ENCODE results near the gene HCRT. TPM values are rescaled to one million over a fixed set of nuclear protein-coding genes. Genes with fewer than 3 reads are reported as not detected.

Gene HCRT
- total and polyA plus RNA-seq, 2 donors (not counting 1 experiment from before 2014, with no cell fraction given): not detected

DNA sequence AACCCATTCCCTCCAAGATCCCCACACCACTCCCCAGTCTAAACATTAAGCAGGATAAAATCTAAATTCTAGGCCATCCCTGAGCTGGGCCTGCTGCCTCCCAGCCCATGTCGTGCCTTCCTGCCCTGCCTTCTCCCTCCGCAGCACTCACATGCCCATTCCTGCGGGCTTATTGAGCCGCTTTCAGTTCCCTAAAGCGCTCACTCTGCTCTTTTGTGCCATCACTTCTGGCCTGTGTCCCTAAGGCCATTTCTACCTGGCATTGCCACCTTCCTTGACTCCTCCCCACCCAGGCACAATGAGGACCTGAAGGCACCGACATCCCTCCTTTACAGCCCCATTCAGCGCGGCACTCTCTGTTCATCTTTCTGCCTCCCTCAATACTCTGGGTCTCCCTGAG, 17.4 kb downstream of the HCRT start:
- Histone ChIP-seq H3K9ac (ENCODE audit: low read length) (no peak overlapping the region), H3K9me3 (ENCODE audit: control extremely low read depth in 1 of 3, control insufficient read depth in 2 of 3, insufficient read depth in 1 of 3, low read length in 2 of 3) (no peaks in the 10 kb centered on the region), H3K27ac (ENCODE audit: low read length in 2 of 2) (no peak overlapping the region), H3K79me2 (ENCODE audit: control insufficient read depth, insufficient read depth, low read length) (no peaks in the 10 kb centered on the region), H3K4me1 (ENCODE audit: control insufficient read depth in 2 of 2, insufficient read depth in 2 of 2, low read length in 2 of 2) (no peaks in the 10 kb centered on the region), H2AFZ (ENCODE audit: insufficient read depth, low read depth, low read length, poor library complexity, severe bottlenecking) (no peak overlapping the region), H3K4me3 (ENCODE audit: control extremely low read depth in 1 of 5, extremely low read depth in 1 of 5, insufficient read depth in 1 of 5, low read depth in 2 of 5, low read length in 4 of 5) (no peak overlapping the region), H3K27me3 (replicated peaks in 1 of 4; ENCODE audit: control extremely low read depth in 1 of 4, control insufficient read depth in 3 of 4, insufficient read depth in 4 of 4, low read length in 3 of 4) (no peaks in the 10 kb centered on the region), H3K4me2 (replicated peaks; ENCODE audit: low read depth, low read length, poor library complexity, severe bottlenecking) (no peak overlapping the region), H4K20me1 (ENCODE audit: control insufficient read depth, insufficient read depth, low read length, poor library complexity, severe bottlenecking) (no peaks in the 10 kb centered on the region), H3K36me3 (replicated peaks in 1 of 2; ENCODE audit: control extremely low read depth in 1 of 2, control insufficient read depth in 1 of 2, extremely low read depth in 1 of 2, insufficient read depth in 2 of 2, low read length in 1 of 2) (no peaks in the 10 kb centered on the region)
- TF ChIP-seq CTCF (IDR thresholded peaks at IDR 0.05) (no peak), EZH2 (IDR thresholded peaks at IDR 0.05; ENCODE audit: borderline replicate concordance, insufficient read depth, low read depth, low read length, poor library complexity, severe bottlenecking) (no peak)
- Mint-ChIP-seq H3K27me3 (no peaks in the 10 kb centered on the region), H3K4me1 (no peaks in the 10 kb centered on the region), H3K4me3 (no peak overlapping the region), H3K27ac (no peak overlapping the region), H3K9me3 (ENCODE audit: insufficient read depth) (no peaks in the 10 kb centered on the region)
- WGBS (ENCODE audit: insufficient coverage): 89% methylated on average over 8 of the region's 8 CpGs
- no peak for ATAC-seq (ENCODE audit: low read depth)
- POLR2A ChIA-PET: no interaction called here
- CTCF ChIA-PET: interaction anchor here (1.2 kb wide), 1 partner anchor 13 kb away, joined by 3 read pairs; the partner anchor contains the start of gene KCNH4
- intact Hi-C loops (cut with micrococcal nuclease): no loop called here
- DNase-seq: no peak

GRCh38 chr17:42166196-42166763, 19.0 kb downstream of the HCRT start:
- Mint-ChIP-seq H3K27me3 (no peaks in the 10 kb centered on the region), H3K9me3 (ENCODE audit: insufficient read depth) (no peaks in the 10 kb centered on the region), H3K4me3 (no peak overlapping the region), H3K27ac (no peak overlapping the region), H3K4me1 (peaks cover 4% of the 10 kb centered on the region)
- Histone ChIP-seq H3K36me3 (replicated peaks in 1 of 2; ENCODE audit: control extremely low read depth in 1 of 2, control insufficient read depth in 1 of 2, extremely low read depth in 1 of 2, insufficient read depth in 2 of 2, low read length in 1 of 2) (no peaks in the 10 kb centered on the region), H2AFZ (ENCODE audit: insufficient read depth, low read depth, low read length, poor library complexity, severe bottlenecking) (no peak overlapping the region), H3K4me3 (ENCODE audit: control extremely low read depth in 1 of 5, extremely low read depth in 1 of 5, insufficient read depth in 1 of 5, low read depth in 2 of 5, low read length in 4 of 5) (no peak overlapping the region), H4K20me1 (ENCODE audit: control insufficient read depth, insufficient read depth, low read length, poor library complexity, severe bottlenecking) (no peaks in the 10 kb centered on the region), H3K27me3 (replicated peaks in 1 of 4; ENCODE audit: control extremely low read depth in 1 of 4, control insufficient read depth in 3 of 4, insufficient read depth in 4 of 4, low read length in 3 of 4) (no peaks in the 10 kb centered on the region), H3K9ac (ENCODE audit: low read length) (no peak overlapping the region), H3K9me3 (ENCODE audit: control extremely low read depth in 1 of 3, control insufficient read depth in 2 of 3, insufficient read depth in 1 of 3, low read length in 2 of 3) (no peaks in the 10 kb centered on the region), H3K27ac (ENCODE audit: low read length in 2 of 2) (no peak overlapping the region), H3K4me2 (replicated peaks; ENCODE audit: low read depth, low read length, poor library complexity, severe bottlenecking) (no peak overlapping the region), H3K4me1 (ENCODE audit: control insufficient read depth in 2 of 2, insufficient read depth in 2 of 2, low read length in 2 of 2) (no peaks in the 10 kb centered on the region), H3K79me2 (ENCODE audit: control insufficient read depth, insufficient read depth, low read length) (no peaks in the 10 kb centered on the region)
- ATAC-seq (ENCODE audit: low read depth) (no peak), DNase-seq (no peak)
- TF ChIP-seq CTCF (IDR thresholded peaks at IDR 0.05) (no peak), EZH2 (IDR thresholded peaks at IDR 0.05; ENCODE audit: borderline replicate concordance, insufficient read depth, low read depth, low read length, poor library complexity, severe bottlenecking) (no peak)
- POLR2A ChIA-PET: no interaction called here
- CTCF ChIA-PET: interaction anchor here (0.8 kb wide), 1 partner anchor 17 kb away, joined by 3 read pairs; no protein-coding TSS in a partner anchor
- intact Hi-C loops (cut with micrococcal nuclease): no loop called here
- 98% methylated on average over 19 of the region's 19 CpGs for WGBS (ENCODE audit: insufficient coverage)

All from B cell (primary cell).